WTC11 (cell line): ENCODE results near the gene PDE12. TPM values are rescaled to one million over a fixed set of nuclear protein-coding genes. Genes with fewer than 3 reads are reported as not detected.

Source experiments
- ARID4B ChIP-seq: sonication (generic); formaldehyde crosslinking; IDR thresholded peaks from 2 replicates; pipeline ENCODE4 v1.8.0; 2023; ENCODE audit warnings: missing genetic modification reagents, mild to moderate bottlenecking, borderline replicate concordance
- ATF1 ChIP-seq: sonication (generic); formaldehyde crosslinking; IDR thresholded peaks from 2 replicates; pipeline ENCODE4 v1.8.1; 2023; ENCODE audit warnings: mild to moderate bottlenecking, moderate library complexity, missing genetic modification reagents
- ATF3 ChIP-seq: sonication (generic); formaldehyde crosslinking; conservative IDR thresholded peaks from 2 replicates; pipeline ENCODE4 v1.8.1; 2022; ENCODE audit warnings: mild to moderate bottlenecking, missing genetic modification reagents
- ATF6 ChIP-seq: sonication (generic); formaldehyde crosslinking; IDR thresholded peaks from 2 replicates; pipeline ENCODE4 v1.8.1; 2023; ENCODE audit warnings: mild to moderate bottlenecking, missing genetic modification reagents
- CREB1 ChIP-seq: sonication (generic); formaldehyde crosslinking; IDR thresholded peaks from 2 replicates; pipeline ENCODE4 v1.8.0; 2023; ENCODE audit warnings: mild to moderate bottlenecking, missing genetic modification reagents
- E2F1 ChIP-seq: sonication (generic); formaldehyde crosslinking; IDR thresholded peaks from 2 replicates; pipeline ENCODE4 v1.8.0; 2022; ENCODE audit warnings: mild to moderate bottlenecking, missing genetic modification reagents
- ETV6 ChIP-seq: sonication (generic); formaldehyde crosslinking; IDR thresholded peaks from 2 replicates; pipeline ENCODE4 v1.8.1; 2022; ENCODE audit warnings: mild to moderate bottlenecking, missing genetic modification reagents
- FOXJ3 ChIP-seq: sonication (generic); formaldehyde crosslinking; IDR thresholded peaks from 2 replicates; pipeline ENCODE4 v1.9.0; 2021; ENCODE audit warnings: missing genetic modification reagents, mild to moderate bottlenecking, borderline replicate concordance
- FOXK1 ChIP-seq: sonication (generic); formaldehyde crosslinking; IDR thresholded peaks from 2 replicates; pipeline ENCODE4 v1.8.0; 2022; ENCODE audit warnings: mild to moderate bottlenecking, moderate library complexity, missing genetic modification reagents
- FOXP1 ChIP-seq: sonication (generic); formaldehyde crosslinking; IDR thresholded peaks from 2 replicates; pipeline ENCODE4 v1.8.0; 2022; ENCODE audit warnings: missing genetic modification reagents, mild to moderate bottlenecking, moderate library complexity, borderline replicate concordance
- FOXP4 ChIP-seq: sonication (generic); formaldehyde crosslinking; IDR thresholded peaks from 2 replicates; pipeline ENCODE4 v1.8.0; 2022; ENCODE audit warnings: mild to moderate bottlenecking, missing genetic modification reagents
- HMGA2 ChIP-seq: fragments of 250-450 bp; sonication (Bioruptor Pico); IDR thresholded peaks from 2 replicates; pipeline ENCODE4 v1.4.0; 2021; ENCODE audit warnings: mild to moderate bottlenecking, moderate library complexity
- NFYB ChIP-seq: sonication (generic); formaldehyde crosslinking; conservative IDR thresholded peaks from 2 replicates; pipeline ENCODE4 v1.8.0; 2022; ENCODE audit warnings: low read depth, missing genetic modification reagents
- SMAD3 ChIP-seq: sonication (generic); formaldehyde crosslinking; IDR thresholded peaks from 2 replicates; pipeline ENCODE4 v1.8.0; 2022; ENCODE audit warnings: missing genetic modification reagents, mild to moderate bottlenecking, borderline replicate concordance
- SMAD4 ChIP-seq: sonication (generic); formaldehyde crosslinking; IDR thresholded peaks from 2 replicates; pipeline ENCODE4 v1.8.0; 2022; ENCODE audit warnings: mild to moderate bottlenecking, missing genetic modification reagents
- SP1 ChIP-seq: sonication (generic); formaldehyde crosslinking; conservative IDR thresholded peaks from 2 replicates; pipeline ENCODE4 v1.8.1; 2022; ENCODE audit warnings: missing genetic modification reagents
- ZMAT4 ChIP-seq: fragments of 250-450 bp; sonication (Bioruptor Pico); IDR thresholded peaks from 2 replicates; pipeline ENCODE4 v1.9.0; 2021; ENCODE audit warnings: mild to moderate bottlenecking
- ZNF396 ChIP-seq: fragments of 250-450 bp; sonication (Bioruptor Pico); IDR thresholded peaks from 2 replicates; pipeline ENCODE4 v1.8.0; 2021; ENCODE audit warnings: mild to moderate bottlenecking, moderate library complexity, borderline replicate concordance
- ZNF425 ChIP-seq: fragments of 250-450 bp; sonication (Bioruptor Pico); conservative IDR thresholded peaks from 2 replicates; pipeline ENCODE4 v1.9.0; 2021; ENCODE audit warnings: mild to moderate bottlenecking
- ZNF532 ChIP-seq: fragments of 250-450 bp; sonication (Bioruptor Pico); IDR thresholded peaks from 2 replicates; pipeline ENCODE4 v1.9.0; 2021; ENCODE audit warnings: mild to moderate bottlenecking, borderline replicate concordance
- total RNA-seq: library from RNA; stranded (reverse); gene quantifications from 3 replicates; pipeline ENCODE4 v1.2.3, GENCODE V29; 2021

PDE12 gene
- total RNA-seq, 1 experiment from 2014 or later, result 16.4 TPM

GRCh38 chr3:57555738-57556458, at the start of gene PDE12 (continued):
- no peak for TF ChIP-seq FOXP4 (CRISPR knock-in tag)
- 0 out of 2 replicates have a peak, but pooled peaks have one; percentile 24 for TF ChIP-seq FOXJ3 (CRISPR knock-in tag)
- peak; percentile 63; the same call in 1 of the 2 replicates for TF ChIP-seq CREB1
- no peak for TF ChIP-seq NFYB (CRISPR knock-in tag)
- peak; percentile 94 for TF ChIP-seq ETV6 (CRISPR knock-in tag)
- no peak for TF ChIP-seq ZNF396 (CRISPR knock-in tag)
- TF ChIP-seq ZNF532 (CRISPR knock-in tag), result peak; percentile 36; the same call in 1 of the 2 replicates
- peak; percentile 77 for TF ChIP-seq FOXK1 (CRISPR knock-in tag)
- TF ChIP-seq SMAD4 (CRISPR knock-in tag), result no peak
- peak; percentile 22; the same call in 1 of the 2 replicates for TF ChIP-seq FOXP1 (CRISPR knock-in tag)
- no peak for TF ChIP-seq ATF3 (CRISPR knock-in tag)
- peak; percentile 92; the same call in 1 of the 2 replicates for TF ChIP-seq ARID4B (CRISPR knock-in tag)
- peak; percentile 81 for TF ChIP-seq E2F1 (CRISPR knock-in tag)
- peak; percentile 41; the same call in 1 of the 2 replicates for TF ChIP-seq SMAD3 (CRISPR knock-in tag)
- TF ChIP-seq ATF1 (CRISPR knock-in tag), result no peak
- TF ChIP-seq HMGA2 (CRISPR knock-in tag), result no peak
- no peak for TF ChIP-seq ZNF425 (CRISPR knock-in tag)
- no peak for TF ChIP-seq ATF6 (CRISPR knock-in tag)
- no peak for TF ChIP-seq ZMAT4
- TF ChIP-seq SP1 (CRISPR knock-in tag), result peak; percentile 76
